HS-5 (cell line): ENCODE results near the gene PEX19.

Experiments
- DNase-seq: peaks from one replicate; pipeline ENCODE4 v3.0.0-alpha.2; 2012; ENCODE audit warnings: low read depth

PEX19 gene

GRCh38 chr1:160239582-160240299, 45.2 kb downstream of the PEX19 start:
- DNase-seq, result no peak

- DNase-seq, result no peak
These were observed 46.5 kb downstream of the PEX19 start for GRCh38 chr1:160238408-160238807.

- no peak for DNase-seq
These were observed 47.4 kb downstream of the PEX19 start for GRCh38 chr1:160237558-160237957.

- no peak for DNase-seq
These were observed 48.1 kb downstream of the PEX19 start for GRCh38 chr1:160236806-160237205.

DNA sequence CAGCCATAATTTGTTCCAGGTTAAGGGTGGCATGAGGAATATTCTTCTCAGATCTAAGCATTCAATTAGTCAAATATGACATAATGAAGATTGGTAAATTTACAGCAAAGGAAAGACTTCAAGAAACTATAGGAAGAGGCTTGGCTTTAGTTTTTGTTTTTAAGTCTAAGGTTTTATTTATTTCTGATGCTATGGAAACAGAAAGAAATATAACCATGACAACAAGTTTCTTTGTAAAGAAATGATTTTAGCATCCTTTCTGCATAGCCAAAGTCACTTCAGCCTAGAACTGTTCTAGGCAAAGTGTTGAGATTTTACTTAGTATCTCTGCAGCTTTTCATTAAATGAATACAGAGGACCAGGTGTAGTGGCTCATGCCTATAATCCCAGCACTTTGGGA, 52.0 kb downstream of the PEX19 start:
- no peak for DNase-seq

- no peak for DNase-seq
These were observed 56.5 kb downstream of the PEX19 start for GRCh38 chr1:160228431-160228830.

DNA sequence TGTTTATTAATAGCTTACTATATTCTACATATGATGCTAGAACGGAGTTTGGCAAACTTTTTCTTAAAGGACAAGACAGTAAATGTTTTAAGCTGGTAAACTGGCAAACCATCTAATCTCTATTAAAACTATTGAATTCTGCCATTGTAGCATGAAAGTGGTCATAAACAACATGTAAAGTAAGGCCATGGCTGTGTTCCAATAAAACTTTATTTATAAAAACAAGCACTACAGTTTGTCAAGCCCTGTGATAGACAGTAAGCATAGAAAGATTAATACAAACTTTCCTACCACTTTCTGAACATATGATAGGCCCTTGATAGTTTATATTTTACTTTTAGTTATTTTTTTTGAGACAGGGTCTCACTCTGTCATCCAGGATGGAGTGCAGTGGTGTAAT, 57.4 kb downstream of the PEX19 start:
- no peak for DNase-seq

GRCh38 chr1:160227034-160227433, 57.9 kb downstream of the PEX19 start:
- DNase-seq, result no peak
